NCI-H128 (cell line): Measurements from ENCODE around the gene TXNDC2.
"Not testable (repeated sequence)": the region's sequence is repeated elsewhere in the genome, so short reads cannot be mapped to it uniquely, and the experiment has no call there.

Experiments
- DNase-seq: peaks from one replicate; lab custom pipeline; 2025; ENCODE audit not compliant: unreplicated experiment; lab: John Stamatoyannopoulos, UW

TXNDC2 gene

GRCh38 chr18:9885170-9886004 lies at the start of gene TXNDC2:
Gene TXNDC2, plus strand, starts transcription at chr18:9885973. Its CDS starts 708 bp downstream, at chr18:9886681.
- DNase-seq: no peak

- DNase-seq: peak; percentile 11
Observed at GRCh38 chr18:9838144-9838877, 47.5 kb upstream of the TXNDC2 start.

GRCh38 chr18:9839211-9839610 lies 46.6 kb upstream of the TXNDC2 start:
- no peak for DNase-seq

DNA sequence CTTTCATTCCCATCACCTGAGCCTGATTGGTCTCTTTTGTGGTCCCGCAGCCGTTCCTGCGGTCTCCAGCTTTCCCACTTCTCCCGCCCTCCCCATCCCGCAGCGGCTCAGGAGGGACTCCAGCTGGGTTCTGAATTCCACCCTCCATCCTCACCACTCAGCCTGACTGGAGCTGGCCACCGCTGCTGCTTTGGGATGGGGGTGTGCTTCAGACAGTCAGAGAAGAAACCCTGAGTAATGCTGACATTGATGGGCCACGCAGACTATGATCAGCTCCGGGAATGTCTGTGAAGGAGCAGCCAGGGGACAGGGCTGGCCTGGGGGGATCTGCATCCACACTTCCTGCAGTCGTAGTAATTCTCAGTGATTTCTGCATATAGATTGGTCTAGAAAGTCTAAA lies 45.9 kb upstream of the TXNDC2 start:
- DNase-seq: no peak

- no peak for DNase-seq
Observed at GRCh38 chr18:9841752-9842151, 44.0 kb upstream of the TXNDC2 start.

GRCh38 chr18:9842448-9842847 lies 43.3 kb upstream of the TXNDC2 start:
- no peak for DNase-seq

GRCh38 chr18:9845256-9845655 lies 40.5 kb upstream of the TXNDC2 start:
- DNase-seq: no peak

DNA sequence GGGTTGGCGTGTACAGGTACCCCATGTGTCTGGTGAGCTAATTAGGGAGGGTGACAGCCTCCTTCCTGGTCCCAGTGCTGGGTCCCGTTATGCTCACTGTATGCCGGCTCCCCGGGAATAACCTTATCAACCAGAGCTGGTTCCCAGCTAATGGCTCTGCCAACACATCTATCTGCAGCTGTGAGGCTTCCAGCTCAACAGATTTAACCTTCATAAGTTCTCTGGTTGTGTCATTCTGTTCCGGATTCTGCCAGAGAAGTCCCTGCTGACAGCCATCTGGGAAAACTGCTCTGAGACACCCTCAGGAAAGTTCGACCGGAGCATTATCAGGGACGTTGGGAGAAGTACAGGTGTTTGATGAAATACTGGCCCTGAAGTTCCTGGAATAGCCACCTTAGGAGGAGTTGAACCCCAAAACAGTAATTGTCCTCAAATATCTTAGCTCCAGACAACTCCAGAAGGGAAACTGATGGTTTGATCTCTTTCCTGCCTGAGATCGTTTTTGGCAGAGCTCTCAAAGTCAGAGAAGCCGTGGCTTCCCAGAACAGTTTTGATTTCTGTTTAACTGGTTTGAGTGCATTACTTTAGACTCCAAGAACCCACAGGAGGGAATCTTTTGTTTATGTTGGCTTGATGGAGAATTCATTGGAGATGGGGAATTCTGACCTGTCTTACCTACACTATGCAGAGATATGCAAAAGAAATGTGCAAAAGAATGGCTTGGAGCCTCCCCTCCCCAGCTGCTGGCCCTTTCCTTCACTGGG lies 39.4 kb upstream of the TXNDC2 start:
- DNase-seq: no peak

GRCh38 chr18:9848170-9848879 lies 37.4 kb upstream of the TXNDC2 start:
- no peak for DNase-seq

- no peak for DNase-seq
Observed at GRCh38 chr18:9849407-9850283, 36.1 kb upstream of the TXNDC2 start.

GRCh38 chr18:9850309-9850708 lies 35.5 kb upstream of the TXNDC2 start:
- DNase-seq: no peak

DNA sequence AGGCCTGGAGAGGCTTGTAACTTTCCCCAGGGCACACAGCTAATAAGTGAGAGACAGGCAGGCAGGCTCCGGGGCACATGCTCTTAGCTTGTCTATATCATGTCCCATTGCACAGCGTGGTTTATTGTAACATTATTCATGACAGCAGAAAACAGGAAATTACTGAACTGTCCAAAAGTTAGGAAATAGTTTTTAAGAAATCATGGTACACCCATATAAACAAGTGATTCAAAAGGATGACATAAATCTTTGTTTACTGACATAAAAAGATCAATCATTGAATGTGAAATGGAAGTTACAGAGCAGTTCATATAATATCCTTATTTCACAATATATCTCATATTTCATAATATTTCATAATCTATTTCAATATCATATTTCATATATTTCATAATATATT lies 34.3 kb upstream of the TXNDC2 start:
- no peak for DNase-seq

DNA sequence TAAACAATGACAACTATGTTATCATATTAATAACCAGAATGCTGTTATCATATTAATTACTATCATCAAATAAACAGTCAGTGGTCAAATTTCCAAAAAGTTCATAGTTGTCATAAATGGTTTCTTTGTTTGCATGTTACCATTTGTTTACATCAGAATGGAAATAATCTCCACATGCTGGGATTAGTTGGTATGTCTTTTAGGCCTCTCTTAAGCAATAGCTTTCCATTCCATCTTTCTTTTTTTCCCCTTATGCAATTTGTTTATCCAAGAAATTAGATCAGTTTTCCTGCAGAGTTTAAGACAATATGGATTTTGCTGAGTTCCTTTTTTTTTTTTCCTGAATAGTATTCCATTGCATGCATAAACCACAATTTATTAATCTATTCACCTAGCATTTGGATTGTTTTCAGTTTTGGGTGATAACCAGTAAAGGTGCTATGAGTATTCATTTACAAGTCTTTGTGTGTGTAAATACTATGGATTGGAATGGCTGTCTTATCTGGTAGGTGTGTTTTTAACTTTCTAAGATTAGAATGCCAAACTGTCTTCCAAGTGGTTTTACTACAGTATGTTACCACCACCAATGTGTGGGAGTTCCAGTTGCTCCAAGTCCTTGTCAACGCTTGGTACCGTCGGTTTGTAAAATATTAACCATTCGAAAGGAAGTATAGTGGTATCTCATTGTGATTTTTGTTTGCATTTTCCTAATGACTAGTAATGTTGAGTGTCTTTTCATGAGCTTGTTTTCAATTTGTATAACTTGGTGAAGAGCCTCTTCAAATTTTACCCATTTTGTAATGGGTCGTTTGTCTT lies 33.3 kb upstream of the TXNDC2 start:
- no peak for DNase-seq

DNA sequence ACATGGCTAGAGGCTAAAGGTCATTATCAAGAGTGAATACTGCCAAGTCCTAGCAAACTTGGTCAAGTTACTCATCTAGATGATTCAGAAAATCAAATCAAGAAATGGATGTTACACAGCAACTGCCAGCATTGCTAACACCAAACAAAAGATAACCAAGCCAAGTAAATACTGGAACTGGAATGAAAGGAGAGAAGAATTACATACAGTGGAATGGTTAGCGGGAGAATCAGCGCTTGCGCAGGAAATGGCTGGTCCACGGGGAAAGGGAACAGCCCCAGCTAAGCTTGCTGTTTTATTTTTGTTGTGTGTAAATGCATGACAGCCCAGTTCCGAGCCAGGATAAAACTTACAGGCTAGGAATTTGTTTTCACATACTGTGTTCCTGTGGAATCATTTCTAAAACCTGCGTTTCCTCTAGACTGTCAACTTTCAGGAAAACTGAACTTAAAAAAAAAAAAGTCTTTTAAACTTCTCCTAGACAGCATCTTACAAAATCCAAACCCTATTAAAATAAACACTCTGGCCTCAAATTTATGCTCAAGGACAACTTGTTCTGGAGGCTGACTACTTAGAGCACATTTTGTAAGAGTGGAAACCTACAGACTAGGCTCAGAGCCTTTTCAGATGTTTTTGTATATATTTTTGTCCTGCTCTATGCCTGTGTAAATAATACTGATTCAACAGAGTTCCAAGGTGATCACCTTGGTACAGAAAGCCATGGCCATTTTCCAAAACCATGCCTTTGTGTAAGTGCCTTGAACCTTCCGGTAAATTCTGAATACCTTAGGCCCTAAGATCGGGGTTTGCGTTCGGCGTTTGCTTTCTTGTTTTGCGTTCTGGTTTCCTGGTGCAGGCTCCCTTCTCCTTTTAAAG lies 30.7 kb upstream of the TXNDC2 start:
- DNase-seq: no peak

DNA sequence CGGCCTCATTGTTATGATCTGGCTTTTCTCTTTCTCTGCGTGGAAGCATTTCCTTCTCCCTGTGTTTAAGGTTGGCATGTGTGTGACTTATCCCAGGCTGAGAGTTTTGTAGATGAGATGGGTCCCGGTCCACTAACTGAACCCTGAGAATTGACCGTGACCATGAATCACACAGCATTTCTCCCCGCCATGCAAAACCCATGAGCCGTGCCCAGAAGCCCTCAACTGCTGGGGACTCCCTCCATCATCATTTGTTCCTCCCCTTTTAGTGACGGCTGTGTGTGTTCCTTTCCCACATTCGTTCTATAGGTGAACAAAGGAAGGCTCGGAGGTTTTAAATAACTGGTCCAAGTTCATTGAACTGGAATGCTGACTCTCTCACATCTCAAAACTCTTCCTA lies 30.1 kb upstream of the TXNDC2 start:
- no peak for DNase-seq

- DNase-seq: no peak
Observed at GRCh38 chr18:9856092-9856491, 29.7 kb upstream of the TXNDC2 start.

DNA sequence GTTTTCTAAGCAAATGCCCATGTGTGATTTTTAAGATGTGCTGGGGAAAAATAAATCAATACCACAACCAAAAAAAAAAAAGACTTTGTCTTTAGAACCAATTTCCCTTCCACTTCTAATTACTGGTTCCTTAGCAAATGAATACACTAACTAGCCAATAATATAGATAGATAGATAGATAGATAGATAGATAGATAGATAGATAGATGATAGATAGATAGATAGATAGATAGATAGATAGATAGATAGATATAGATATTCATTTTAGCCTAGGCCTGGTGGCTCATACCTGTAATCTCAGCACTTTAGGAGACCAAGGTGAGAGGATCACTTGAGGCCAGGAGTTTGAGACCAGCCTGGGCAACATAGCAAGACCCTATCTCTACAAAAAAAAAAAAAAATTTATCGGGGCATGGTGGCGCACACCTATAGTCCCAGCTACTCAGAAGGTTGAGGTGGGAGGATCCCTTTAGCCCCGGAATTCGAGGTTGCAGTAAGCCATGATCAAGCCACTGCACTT lies 28.2 kb upstream of the TXNDC2 start:
- DNase-seq: not testable (repeated sequence)

- DNase-seq: no peak
Observed at GRCh38 chr18:9858642-9859041, 27.1 kb upstream of the TXNDC2 start.
